Measurements from ENCODE around the gene DNAJC12.
"Not testable (repeated sequence)": the region's sequence is repeated elsewhere in the genome, so short reads cannot be mapped to it uniquely, and the experiment has no call there.

Gene DNAJC12

DNA sequence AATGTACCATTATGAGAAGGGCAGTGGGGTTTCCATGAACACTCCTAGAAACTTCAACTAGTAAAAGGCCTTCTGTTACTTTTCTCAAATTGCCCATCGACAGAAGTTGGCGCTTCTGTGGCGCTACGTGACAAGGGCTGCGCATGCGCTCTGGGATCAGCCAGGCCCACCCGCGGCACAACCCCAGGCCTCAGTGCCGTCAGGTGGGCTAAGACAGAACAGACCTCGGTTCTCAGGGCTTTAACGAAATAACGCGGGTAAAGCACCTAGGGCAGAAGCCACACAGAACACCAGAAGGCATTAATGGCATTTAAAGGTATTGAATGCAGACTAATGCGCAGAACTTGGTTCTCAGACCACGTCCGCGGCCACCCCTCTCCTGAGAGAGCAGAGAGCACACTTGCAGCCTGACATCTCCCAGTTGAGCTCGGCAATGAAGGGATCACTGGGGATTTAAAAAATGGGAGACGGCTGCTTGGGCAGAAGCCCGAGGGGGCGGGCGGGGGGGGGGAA lies 74.4 kb downstream of the DNAJC12 start:
- H2AFZ ChIP-seq: peak overlapping the region; percentile 99
- H3K27me3 ChIP-seq (ENCODE audit: control insufficient read depth, insufficient read depth, low read length): no peaks in the 10 kb centered on the region
- TF ChIP-seq, protein P1, sequence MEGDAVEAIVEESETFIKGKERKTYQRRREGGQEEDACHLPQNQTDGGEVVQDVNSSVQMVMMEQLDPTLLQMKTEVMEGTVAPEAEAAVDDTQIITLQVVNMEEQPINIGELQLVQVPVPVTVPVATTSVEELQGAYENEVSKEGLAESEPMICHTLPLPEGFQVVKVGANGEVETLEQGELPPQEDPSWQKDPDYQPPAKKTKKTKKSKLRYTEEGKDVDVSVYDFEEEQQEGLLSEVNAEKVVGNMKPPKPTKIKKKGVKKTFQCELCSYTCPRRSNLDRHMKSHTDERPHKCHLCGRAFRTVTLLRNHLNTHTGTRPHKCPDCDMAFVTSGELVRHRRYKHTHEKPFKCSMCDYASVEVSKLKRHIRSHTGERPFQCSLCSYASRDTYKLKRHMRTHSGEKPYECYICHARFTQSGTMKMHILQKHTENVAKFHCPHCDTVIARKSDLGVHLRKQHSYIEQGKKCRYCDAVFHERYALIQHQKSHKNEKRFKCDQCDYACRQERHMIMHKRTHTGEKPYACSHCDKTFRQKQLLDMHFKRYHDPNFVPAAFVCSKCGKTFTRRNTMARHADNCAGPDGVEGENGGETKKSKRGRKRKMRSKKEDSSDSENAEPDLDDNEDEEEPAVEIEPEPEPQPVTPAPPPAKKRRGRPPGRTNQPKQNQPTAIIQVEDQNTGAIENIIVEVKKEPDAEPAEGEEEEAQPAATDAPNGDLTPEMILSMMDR (IDR thresholded peaks at IDR 0.05): no peak
- H3K36me3 ChIP-seq (ENCODE audit: control insufficient read depth, insufficient read depth, low read length): no peaks in the 10 kb centered on the region
- no peaks in the 10 kb centered on the region for H3K9me3 ChIP-seq (ENCODE audit: control insufficient read depth, low read length)
- peak overlapping the region; percentile 86 for H3K27ac ChIP-seq
- H3K79me2 ChIP-seq: no peaks in the 10 kb centered on the region
- H3K9ac ChIP-seq: no peak overlapping the region
- peak overlapping the region; percentile 88 for H3K4me2 ChIP-seq (ENCODE audit: low read length)
- no peaks in the 10 kb centered on the region for H3K4me1 ChIP-seq
- H3K4me3 ChIP-seq (ENCODE audit: low read depth, low read length): peak overlapping the region; percentile 91

DNA sequence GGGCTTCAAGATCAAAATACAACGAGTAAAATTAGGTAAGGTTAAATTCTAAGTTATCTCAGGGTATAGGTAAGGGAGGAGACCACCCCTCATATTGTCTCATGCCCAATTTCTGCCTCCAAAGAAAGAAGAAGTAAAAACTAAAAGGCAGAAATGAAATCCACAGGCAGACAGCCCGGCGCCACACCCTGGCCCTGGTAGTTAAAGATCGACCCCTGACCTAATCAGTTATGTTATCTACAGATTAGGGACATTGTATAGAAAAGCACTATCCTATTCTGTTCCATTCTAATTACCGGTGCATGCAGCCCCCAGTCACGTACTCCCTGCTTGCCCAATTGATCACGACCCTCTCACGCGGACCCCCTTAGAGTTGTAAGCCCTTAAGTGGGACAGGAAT lies 75.4 kb downstream of the DNAJC12 start:
- not testable (repeated sequence) for H3K9ac ChIP-seq; H3K4me1 ChIP-seq; H3K27ac ChIP-seq; H3K4me3 ChIP-seq (ENCODE audit: low read depth, low read length); H3K27me3 ChIP-seq (ENCODE audit: control insufficient read depth, insufficient read depth, low read length); H3K79me2 ChIP-seq; H3K4me2 ChIP-seq (ENCODE audit: low read length); H3K36me3 ChIP-seq (ENCODE audit: control insufficient read depth, insufficient read depth, low read length); H3K9me3 ChIP-seq (ENCODE audit: control insufficient read depth, low read length); H2AFZ ChIP-seq

DNA sequence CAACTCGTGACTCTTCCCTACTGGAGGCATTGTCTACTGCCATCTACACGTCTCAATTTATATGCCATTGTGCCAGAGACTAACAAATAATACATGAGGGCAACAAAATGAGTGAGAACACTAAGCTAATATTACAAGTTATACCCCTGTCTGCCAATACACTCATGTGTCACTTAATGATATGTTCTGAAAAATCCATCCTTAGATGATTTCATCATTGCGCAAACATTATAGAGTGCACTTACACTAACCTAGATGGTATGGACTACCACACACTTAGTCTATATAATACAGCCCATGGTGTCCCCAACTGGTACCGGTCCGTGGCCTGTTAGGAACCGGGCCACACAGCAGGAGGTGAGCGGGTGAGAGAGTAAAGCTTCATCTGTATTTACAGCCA lies 77.7 kb downstream of the DNAJC12 start:
- no peaks in the 10 kb centered on the region for H3K36me3 ChIP-seq (ENCODE audit: control insufficient read depth, insufficient read depth, low read length)
- H3K9me3 ChIP-seq (ENCODE audit: control insufficient read depth, low read length): no peaks in the 10 kb centered on the region
- no peak overlapping the region for H3K27ac ChIP-seq
- H3K79me2 ChIP-seq: no peaks in the 10 kb centered on the region
- TF ChIP-seq, protein P1 (IDR thresholded peaks at IDR 0.05): no peak
- H3K4me3 ChIP-seq (ENCODE audit: low read depth, low read length): no peak overlapping the region
- no peaks in the 10 kb centered on the region for H3K4me1 ChIP-seq
- no peak overlapping the region for H3K4me2 ChIP-seq (ENCODE audit: low read length)
- H3K27me3 ChIP-seq (ENCODE audit: control insufficient read depth, insufficient read depth, low read length): no peaks in the 10 kb centered on the region
- no peak overlapping the region for H3K9ac ChIP-seq
- no peak overlapping the region for H2AFZ ChIP-seq

All from parathyroid adenoma (tissue), 2 donors.